PFSK-1 (cell line): Measurements from ENCODE around the gene EMCN.

Source experiments
- FOXP2 ChIP-seq: optimal IDR thresholded peaks from 2 replicates; pipeline ENCODE3; 2011; ENCODE audit warnings: borderline replicate concordance, control low read depth, inconsistent platforms; ENCODE audit not compliant: insufficient read depth; ENCODE audit errors: extremely low read length, extremely low read depth
- POLR2AphosphoS5 ChIP-seq: IDR thresholded peaks from 2 replicates; pipeline ENCODE4 v1.6.1; 2012; ENCODE audit warnings: low read depth, mild to moderate bottlenecking, control low read depth, low read length, moderate library complexity
- REST ChIP-seq, 2 experiments: IDR thresholded peaks; 2 replicates each; pipeline versions ENCODE4 v1.6.1 to v1.8.0; 2011 to 2012; ENCODE audit warnings: low read depth in 2 of 2, low read length in 2 of 2, control low read depth in 1 of 2, inconsistent platforms in 1 of 2, mild to moderate bottlenecking in 1 of 2, moderate library complexity in 1 of 2; ENCODE audit not compliant: insufficient read depth in 1 of 2
- SIN3A ChIP-seq: IDR thresholded peaks from 2 replicates; pipeline ENCODE4 v1.6.1; 2012; ENCODE audit warnings: mild to moderate bottlenecking, low read length, moderate library complexity, borderline replicate concordance; ENCODE audit not compliant: insufficient read depth
- TAF1 ChIP-seq: IDR thresholded peaks from 2 replicates; pipeline ENCODE4 v1.6.1; 2012; ENCODE audit warnings: low read length, control low read depth, borderline replicate concordance; ENCODE audit not compliant: insufficient read depth

EMCN gene

GRCh38 chr4:100525686-100526085, 7.9 kb upstream of the EMCN start:
- TF ChIP-seq FOXP2 (no peak), SIN3A (no peak), REST (IDR thresholded peaks at IDR 0.05; ENCODE audit: insufficient read depth in 1 of 2, low read depth in 2 of 2, low read length in 2 of 2) (no peak), TAF1 (no peak), POLR2AphosphoS5 (no peak)

GRCh38 chr4:100519205-100519604, 1.4 kb upstream of the EMCN start:
- TF ChIP-seq REST (IDR thresholded peaks at IDR 0.05; ENCODE audit: insufficient read depth in 1 of 2, low read depth in 2 of 2, low read length in 2 of 2) (no peak), TAF1 (no peak), SIN3A (no peak), FOXP2 (no peak), POLR2AphosphoS5 (no peak)

GRCh38 chr4:100516225-100516624, 1.6 kb downstream of the EMCN start:
- TF ChIP-seq FOXP2, result no peak
- TF ChIP-seq POLR2AphosphoS5, result no peak
- TF ChIP-seq TAF1, result no peak
- TF ChIP-seq SIN3A, result no peak
- no peak for TF ChIP-seq REST (IDR thresholded peaks at IDR 0.05; ENCODE audit: insufficient read depth in 1 of 2, low read depth in 2 of 2, low read length in 2 of 2)

- TF ChIP-seq REST (IDR thresholded peaks at IDR 0.05; ENCODE audit: insufficient read depth in 1 of 2, low read depth in 2 of 2, low read length in 2 of 2) (no peak), SIN3A (no peak), POLR2AphosphoS5 (no peak), FOXP2 (no peak), TAF1 (no peak)
Observed at GRCh38 chr4:100511896-100512295, 5.9 kb downstream of the EMCN start.

GRCh38 chr4:100510551-100510950, 7.3 kb downstream of the EMCN start:
- TF ChIP-seq REST (IDR thresholded peaks at IDR 0.05; ENCODE audit: insufficient read depth in 1 of 2, low read depth in 2 of 2, low read length in 2 of 2), result no peak
- TF ChIP-seq POLR2AphosphoS5, result no peak
- TF ChIP-seq SIN3A, result no peak
- TF ChIP-seq FOXP2, result no peak
- no peak for TF ChIP-seq TAF1
